Heart left ventricle (tissue), 13 donors: ENCODE measurements around the gene CDH12.

Source experiments
- CTCF ChIP-seq, 12 donors: fragments of 200-600 bp; sonication (generic) in 4 of 12; IDR thresholded peaks; one replicate each; pipeline versions ENCODE4 v1.5.0 to v1.8.0; 2018 to 2022; ENCODE audit warnings: antibody characterized with exemption in 12 of 12, mild to moderate bottlenecking in 5 of 12
- POLR2A ChIP-seq, 2 donors: fragments of 450-650 bp; IDR thresholded peaks; one replicate each; pipeline ENCODE4 v1.6.1; 2017; ENCODE audit warnings: antibody characterized with exemption in 2 of 2, mild to moderate bottlenecking in 2 of 2, moderate library complexity in 2 of 2
- donor health status: ischemic (EF 13 %, LVEDD 7.1; RV severe dilation, severe dysfunction).
- donor health status: DM: no; HTN: yes; CAD: no.
- donor health status: DM: no; HTN: no; CAD: no.
- donor health status: ischemic (EF 25% LVEDD 6.9; RV normal size, moderate dysfunction).
- donor health status: ischemic (EF 25% LVEDD 5.7; RV mildly dilated, moderate dysfunction).
- donor health status: ischemic (EF 35%, LVEDD 5.7; RV mildly dilated, moderate dysfunction).
- donor health status: nonischemic (EF 11% LVEDD 7.7; RV severe dilation, severe dysfunction).
- donor health status: DM: yes; HTN: yes; CAD: no.
- donor health status: PGD.
- donor health status: ischemic (EF 29% LVEDD 5.4; RV normal size, mild dysfunction).
- donor health status: nonischemic (EF 23%, LVEDD 6.1; RV moderate dilation, normal function).

GRCh38 chr5:22627029-22627428 lies 226.1 kb downstream of the CDH12 start:
- no peak for TF ChIP-seq CTCF (IDR thresholded peaks at IDR 0.05)
- TF ChIP-seq POLR2A (IDR thresholded peaks at IDR 0.05), result no peak
